ENCODE measurements around the gene RASD2.

RASD2 gene

DNA sequence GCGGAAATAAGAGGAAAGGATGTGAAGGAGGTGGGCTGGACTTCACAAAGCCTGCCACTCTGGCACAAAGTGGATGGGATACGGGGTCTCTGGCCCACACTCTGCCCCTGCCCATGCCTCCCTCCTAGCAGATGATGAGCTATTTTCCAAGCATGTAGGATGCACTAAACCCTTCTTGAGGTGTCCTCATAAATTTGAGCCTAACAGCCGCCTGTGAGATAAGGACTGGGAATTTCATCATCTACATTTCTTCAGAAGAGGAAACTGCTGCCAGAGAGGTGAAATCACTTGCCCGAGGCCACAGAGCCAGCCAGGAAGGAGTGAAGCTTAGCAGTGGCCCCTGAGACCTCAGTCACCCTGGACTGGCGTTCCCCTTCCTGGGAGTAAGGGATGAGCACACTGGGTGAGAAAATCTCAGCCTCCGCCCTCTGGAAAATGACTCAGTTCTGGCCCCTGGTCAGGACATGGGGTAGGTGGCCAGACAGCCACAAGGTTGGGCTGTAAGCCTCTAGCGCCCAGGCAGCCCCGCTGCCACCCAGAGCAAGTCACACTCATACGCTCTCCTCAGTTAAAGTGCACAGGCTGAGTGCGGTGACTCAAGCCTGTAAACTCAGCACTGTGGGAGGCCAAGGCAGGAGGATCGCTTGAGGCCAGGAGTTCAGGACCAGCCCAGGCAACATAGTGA, 48.6 kb downstream of the RASD2 start:
- peak; percentile 90 for DNase-seq (ENCODE audit: low read depth)
- TF ChIP-seq, protein P1, sequence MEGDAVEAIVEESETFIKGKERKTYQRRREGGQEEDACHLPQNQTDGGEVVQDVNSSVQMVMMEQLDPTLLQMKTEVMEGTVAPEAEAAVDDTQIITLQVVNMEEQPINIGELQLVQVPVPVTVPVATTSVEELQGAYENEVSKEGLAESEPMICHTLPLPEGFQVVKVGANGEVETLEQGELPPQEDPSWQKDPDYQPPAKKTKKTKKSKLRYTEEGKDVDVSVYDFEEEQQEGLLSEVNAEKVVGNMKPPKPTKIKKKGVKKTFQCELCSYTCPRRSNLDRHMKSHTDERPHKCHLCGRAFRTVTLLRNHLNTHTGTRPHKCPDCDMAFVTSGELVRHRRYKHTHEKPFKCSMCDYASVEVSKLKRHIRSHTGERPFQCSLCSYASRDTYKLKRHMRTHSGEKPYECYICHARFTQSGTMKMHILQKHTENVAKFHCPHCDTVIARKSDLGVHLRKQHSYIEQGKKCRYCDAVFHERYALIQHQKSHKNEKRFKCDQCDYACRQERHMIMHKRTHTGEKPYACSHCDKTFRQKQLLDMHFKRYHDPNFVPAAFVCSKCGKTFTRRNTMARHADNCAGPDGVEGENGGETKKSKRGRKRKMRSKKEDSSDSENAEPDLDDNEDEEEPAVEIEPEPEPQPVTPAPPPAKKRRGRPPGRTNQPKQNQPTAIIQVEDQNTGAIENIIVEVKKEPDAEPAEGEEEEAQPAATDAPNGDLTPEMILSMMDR (IDR thresholded peaks at IDR 0.05; ENCODE audit: control insufficient read depth, insufficient read depth, low read depth, low read length, missing control alignments) = peak; percentile 14
- no peak overlapping the region for H3K4me3 ChIP-seq (ENCODE audit: control insufficient read depth, low read depth, low read length)

DNA sequence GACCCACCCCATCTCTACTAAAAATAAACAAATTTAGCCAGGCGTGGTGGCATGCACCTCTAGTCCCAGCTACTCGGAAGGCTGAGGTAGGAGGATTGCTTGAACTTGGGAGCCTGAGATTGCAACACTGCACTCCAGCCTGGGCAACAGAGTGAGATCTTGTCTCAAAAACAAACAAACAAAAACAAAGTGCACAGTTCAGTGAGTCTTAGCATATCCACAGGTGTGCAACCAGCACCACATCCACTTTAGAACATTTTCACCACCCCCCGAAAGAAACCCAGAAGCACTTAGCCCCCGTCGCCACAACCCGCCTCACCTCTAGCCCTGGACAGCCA, 49.1 kb downstream of the RASD2 start:
- TF ChIP-seq, protein P1 (IDR thresholded peaks at IDR 0.05; ENCODE audit: control insufficient read depth, insufficient read depth, low read depth, low read length, missing control alignments) = no peak
- H3K4me3 ChIP-seq (ENCODE audit: control insufficient read depth, low read depth, low read length) = no peak overlapping the region
- DNase-seq (ENCODE audit: low read depth) = no peak

DNA sequence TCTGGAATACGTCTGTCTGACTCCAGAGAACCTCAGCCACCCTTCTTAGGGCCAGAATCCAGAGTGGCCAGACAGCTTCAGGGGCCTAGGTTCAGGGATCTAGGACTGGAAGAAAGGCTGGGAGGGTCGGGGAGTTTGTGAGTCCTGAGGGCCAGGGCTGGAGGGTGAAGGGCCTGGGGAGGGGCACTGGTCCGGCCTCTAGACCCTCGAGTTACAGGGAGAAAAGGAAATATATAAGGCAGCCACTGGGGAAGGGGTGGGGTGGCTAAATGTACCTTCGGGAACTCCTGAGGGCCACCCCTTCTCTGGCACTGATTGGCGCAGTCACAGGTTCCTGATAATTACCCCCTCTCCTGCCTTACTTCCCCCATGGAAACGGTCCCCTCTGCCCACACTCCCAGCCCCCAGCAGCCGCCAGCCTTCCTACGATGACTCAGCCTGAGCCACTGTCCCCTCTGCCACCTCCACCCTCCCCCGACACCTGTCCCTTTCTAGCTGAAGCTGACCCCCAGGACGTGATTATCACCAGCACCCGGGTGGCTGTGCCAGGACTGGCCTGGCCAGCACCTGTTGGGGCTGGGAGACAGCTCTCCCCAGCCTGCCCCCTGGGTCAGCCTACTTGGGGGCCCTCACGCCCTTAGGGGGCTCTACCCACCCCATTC, 50.1 kb downstream of the RASD2 start:
- TF ChIP-seq, protein P1 (IDR thresholded peaks at IDR 0.05; ENCODE audit: control insufficient read depth, insufficient read depth, low read depth, low read length, missing control alignments) = no peak
- no peak overlapping the region for H3K4me3 ChIP-seq (ENCODE audit: control insufficient read depth, low read depth, low read length)
- no peak for DNase-seq (ENCODE audit: low read depth)

DNA sequence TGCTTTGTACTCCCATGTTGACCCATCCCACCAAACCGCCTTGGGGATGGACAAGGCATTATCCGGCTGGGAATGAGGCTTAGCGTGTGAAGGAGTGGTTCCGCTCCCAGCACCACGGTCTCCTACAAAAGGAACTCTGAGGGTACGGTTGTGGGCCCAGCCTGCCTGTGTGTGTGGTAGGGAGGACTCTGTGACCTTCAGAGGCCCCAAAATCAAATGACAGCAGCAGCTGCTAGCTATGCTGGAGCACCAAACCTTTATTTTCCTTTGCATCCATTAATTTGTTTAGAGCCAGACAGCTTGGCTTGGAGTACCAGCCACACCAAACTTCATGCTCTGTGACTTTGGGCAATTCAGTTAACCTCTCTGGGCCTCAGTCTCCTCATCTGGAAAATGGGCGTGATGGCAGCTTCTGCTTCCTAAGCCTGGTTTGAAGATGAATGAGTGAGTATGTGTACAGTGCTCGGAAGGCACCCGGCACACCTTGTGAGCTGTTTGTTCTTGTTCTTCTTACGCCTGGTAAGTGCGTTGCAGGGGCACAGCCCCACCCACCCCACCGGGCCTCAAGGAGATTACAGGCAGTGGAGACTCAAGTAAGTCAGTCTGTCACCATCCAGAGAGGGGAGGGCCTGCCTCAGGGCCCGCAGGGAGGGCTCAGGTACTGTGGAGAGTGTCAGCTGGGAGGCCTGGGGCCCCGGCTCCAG, 51.2 kb downstream of the RASD2 start:
- H3K4me3 ChIP-seq (ENCODE audit: control insufficient read depth, low read depth, low read length) = no peak overlapping the region
- DNase-seq (ENCODE audit: low read depth) = no peak
- TF ChIP-seq, protein P1 (IDR thresholded peaks at IDR 0.05; ENCODE audit: control insufficient read depth, insufficient read depth, low read depth, low read length, missing control alignments) = no peak

DNA sequence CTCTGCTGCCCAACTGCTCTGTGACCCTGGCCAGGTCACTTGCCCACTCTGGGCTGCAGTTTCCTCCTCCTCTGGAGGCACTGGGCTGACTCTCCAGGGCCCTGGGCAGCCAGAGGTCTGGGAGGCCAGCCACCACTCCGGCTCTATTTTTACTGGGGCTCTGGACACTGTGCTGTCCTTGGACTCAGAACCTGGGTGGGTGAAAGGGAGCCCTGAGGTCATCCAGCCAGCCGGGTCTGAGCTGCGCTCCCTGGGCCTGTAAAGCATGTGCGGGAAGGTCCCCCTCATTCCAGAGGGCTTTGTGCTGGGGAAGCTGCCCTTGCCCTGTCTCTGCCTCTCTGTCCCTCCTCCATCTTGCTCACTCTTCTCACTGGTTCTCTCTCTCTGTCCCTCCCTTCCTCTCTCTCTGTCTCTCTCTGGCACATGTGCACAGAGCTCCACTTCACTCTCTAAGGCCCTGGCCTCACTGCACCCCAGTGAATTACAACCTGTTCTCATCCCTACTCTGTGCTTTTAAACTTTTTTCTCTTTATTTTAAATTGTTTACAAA, 51.9 kb downstream of the RASD2 start:
- DNase-seq (ENCODE audit: low read depth) = no peak
- TF ChIP-seq, protein P1 (IDR thresholded peaks at IDR 0.05; ENCODE audit: control insufficient read depth, insufficient read depth, low read depth, low read length, missing control alignments) = no peak

DNA sequence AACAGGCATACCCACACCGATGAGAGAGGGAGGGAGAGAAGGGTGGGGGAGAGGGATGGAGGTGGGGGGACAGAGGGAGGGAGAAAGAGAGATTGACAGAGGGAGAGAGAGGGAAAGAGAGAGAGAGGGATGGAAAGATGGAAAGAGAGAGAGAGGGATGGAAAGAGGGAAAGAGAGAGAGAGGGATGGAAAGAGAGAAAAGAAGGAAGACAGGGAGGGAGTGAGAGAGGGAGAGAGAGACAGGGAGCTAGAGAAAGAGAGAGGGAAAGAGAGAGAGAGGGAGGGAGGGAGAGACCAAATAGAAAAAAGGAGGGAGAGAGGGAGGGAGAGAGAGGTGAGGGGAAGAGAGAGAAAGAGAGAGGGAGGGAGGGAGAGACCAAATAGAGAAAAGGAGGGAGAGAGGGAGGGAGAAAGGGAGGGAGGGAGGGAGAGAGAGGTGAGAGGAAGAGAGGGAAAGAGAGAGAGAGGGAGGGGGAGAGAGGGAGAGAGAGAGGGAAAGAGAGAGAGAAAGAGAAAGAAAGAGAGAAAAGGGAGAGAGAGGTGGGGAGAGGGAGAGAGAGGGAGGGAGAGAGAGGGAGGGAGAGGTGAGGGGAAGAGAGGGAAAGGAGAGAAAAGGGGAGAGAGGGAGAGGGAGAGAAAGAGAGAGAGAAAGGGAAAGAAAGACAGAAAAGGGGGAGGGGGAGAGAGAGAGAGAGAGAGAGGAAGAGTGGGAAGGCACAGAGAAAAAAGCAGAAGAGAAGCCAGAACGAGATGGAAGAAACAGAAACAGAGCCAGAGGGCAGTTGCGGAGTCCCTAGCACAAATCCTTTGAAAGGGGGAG, 52.6 kb downstream of the RASD2 start:
- no peak overlapping the region for H3K4me3 ChIP-seq (ENCODE audit: control insufficient read depth, low read depth, low read length)
- TF ChIP-seq, protein P1 (IDR thresholded peaks at IDR 0.05; ENCODE audit: control insufficient read depth, insufficient read depth, low read depth, low read length, missing control alignments) = no peak
- DNase-seq (ENCODE audit: low read depth) = no peak

More for the DNA sequence above, 51.9 kb downstream of the RASD2 start:
- H3K4me3 ChIP-seq (ENCODE audit: control insufficient read depth, low read depth, low read length) = no peak overlapping the region
